Activated gamma-delta T cell treated with anti-CD3 and anti-CD28 coated beads, Interleukin-2, amount 50 U/mL, for 16 hours (primary cell): ENCODE data around the gene ABCA6.

ENCODE experiments used
- DNase-seq: peaks from one replicate; pipeline ENCODE4 v3.0.0-alpha.2; 2020; ENCODE audit warnings: low read depth

Gene ABCA6

DNA sequence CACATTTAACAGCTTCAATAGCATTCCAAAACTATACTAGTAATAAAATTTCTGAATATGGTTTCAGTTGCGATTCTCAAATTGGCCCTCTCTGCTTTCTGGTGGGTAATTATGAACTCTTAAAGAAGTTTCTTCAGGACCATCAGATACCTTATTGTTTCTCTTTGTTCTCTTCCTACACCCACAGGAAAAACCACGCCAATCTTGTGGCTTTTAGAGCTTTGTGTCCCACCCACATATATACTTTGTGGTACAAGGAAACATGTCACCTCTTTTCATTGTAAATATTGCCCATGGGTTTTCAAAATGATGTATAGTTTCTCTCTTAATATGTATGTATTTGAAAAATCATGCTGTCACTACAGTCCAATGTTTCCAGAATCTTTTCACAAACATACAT lies 93.1 kb downstream of the ABCA6 start:
- DNase-seq = no peak

DNA sequence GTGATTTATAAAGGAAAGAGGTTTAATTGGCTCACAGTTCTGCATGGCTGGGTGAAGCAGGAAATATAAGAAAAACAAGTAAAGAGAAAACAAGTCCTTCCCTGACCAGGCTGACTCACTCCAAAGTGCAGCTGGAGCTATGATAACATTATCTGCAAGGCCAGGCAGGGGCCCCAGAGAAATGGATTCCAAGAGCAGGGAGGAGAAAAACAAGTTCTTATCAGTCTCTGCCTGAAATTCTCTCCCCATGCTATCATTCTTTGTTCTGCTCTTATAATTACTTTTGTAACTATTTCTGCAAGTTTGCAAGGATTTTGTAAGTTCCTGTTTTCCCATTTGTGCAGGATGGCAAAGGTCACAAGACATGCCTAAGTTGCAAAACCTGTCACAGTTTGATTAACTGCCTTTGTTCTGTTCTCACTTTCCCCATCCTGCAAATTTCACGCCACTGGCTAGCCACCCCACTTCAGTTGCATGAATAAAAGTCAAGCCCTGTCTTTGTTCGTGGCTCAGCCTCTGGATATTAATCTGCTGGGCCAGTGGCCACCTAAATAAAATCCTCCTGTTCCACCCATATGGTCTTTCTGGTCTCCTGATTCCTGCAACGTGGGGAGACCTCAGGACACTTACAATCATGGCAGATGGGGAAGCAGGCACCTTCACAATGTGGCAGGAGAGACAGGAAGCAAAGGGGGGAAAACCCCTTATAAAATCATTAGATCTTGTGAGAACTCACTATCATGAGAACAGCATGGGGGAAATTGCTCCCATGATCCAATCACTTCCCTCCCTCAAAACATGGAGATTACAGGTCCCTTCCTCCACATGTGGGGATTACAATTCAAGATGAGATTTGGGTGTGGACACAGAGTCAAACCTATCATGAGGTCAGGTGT lies 94.1 kb downstream of the ABCA6 start:
- no peak for DNase-seq

DNA sequence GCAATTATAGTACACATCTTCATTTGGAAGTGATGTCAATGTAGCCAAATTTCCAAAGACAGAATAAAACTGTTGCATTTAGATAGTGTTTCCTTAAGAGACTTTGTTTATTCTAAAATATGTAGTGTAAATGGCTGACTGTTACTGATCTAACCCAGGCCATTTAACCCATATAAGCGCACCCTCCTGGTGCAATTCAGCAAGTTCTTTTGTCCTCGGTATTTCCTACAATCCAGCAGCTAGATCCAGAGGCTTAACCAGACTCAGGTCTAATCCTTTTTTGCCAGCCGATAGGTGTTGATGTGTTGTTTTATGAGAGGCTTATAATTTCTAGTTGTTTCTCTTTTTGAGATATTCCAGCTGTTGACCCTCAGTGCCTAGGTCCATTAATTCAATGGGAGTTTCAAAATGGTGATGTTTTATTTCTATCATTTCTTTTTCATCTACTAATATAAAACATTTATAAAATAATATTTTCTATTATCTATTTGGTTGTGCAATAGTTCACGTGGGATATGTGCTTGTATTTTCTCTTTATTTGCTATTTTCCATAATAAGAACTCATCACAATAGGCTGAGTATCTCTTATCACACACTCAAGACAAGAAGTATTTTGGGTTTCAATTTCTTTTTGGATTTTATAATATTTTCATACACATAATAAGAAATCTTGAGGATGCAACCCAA lies 95.4 kb downstream of the ABCA6 start:
- no peak for DNase-seq

DNA sequence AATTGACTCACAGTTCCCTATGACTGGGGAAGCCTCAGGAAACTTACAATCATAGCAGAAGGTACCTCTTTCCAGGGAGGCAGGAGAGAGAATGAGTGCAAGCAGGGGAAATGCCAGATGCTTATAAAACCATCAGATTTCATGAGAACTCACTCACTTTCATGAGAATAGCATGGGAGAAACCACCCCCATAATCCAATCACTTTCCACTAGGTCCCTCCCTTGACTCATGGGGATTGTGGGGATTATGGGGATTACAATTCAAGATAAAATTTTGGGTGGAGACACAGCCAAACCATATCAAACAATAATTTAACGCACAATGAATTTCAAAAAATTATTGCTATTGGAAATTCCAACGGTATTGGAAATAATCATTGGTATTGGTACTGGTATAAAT lies 96.0 kb downstream of the ABCA6 start:
- DNase-seq = no peak

DNA sequence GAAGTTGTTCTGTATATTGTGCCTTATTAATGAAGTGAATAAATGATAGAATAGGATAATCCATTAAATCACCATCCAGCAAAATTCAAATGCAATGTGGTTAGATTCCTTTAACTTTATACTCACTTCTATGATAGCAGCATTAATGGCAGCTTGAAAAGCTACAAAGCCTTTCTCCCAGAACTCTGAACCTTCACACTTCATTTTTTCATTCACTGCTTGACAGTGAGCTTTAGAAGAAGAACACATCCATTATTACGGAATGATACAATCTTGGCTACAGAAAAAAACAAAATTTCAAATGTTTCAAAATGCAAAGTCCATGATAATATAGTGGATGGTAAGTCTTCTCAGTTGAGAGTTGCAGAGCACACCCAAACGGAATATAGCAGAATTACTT lies 97.3 kb downstream of the ABCA6 start:
- DNase-seq = no peak

DNA sequence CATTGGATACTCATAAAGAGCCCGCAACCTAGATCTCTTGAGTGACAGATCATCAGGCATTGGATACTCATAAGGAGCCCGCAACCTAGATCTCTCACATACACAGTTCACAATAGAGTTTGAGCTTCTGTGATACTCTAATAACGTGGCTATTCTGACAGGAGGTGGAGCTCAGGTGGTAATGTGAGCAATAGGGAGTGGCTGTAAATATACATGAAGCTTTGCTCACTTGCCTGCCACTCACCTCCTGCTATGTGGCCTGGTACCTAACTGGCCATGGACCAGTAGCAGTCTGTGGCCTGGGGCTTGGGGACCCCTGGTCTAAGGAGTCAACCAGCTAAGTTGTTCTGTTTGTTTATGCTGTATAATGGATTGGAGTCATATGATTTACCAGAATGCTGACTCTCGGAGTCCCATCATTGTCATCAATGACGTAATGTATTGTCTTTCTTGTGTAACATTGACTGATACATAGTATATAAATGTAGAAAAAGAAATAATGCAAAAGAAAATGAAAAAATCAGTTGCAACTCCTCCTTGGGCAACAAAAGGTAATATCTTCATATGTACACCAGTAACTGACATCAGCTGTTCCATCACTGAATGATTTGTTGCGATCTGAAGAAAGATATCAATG lies 98.5 kb downstream of the ABCA6 start:
- DNase-seq = no peak

DNA sequence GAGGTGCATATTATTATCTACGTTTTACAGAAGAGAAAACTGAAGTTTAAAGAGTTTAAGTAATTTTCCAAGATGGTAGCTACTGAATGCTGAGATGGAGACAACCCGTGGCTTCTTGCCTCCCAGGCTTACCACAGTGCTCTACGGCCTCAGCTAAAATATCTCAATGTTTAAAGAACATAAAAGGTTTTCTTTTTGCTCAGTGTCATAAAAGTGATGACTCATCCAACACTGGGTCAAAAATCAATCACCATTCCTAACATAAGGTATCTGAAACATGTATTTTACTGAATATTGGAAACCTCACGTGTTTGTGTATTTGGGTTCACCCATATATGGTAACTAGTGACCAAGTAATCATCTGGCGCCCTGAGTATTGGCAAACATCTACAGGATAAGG lies 99.4 kb downstream of the ABCA6 start:
- no peak for DNase-seq

DNA sequence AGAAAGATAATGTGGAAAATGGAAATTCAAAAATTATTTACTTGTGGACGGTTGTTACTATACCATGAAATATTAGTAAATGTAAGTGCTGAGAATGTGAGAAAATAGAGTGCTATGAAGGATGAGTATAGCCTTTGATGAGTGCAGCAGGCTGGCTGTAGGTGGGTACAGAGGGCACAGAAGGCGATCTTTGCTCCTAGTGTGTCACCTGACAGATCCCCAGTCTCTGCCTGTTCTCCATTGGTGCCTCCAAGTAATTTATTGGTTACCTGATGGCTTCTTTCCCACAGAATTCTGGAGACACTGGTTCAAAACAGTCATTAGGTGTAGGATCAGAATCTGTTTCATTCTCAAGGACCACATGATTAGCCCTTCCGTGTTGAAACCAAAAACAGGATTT lies 109.9 kb downstream of the ABCA6 start:
- no peak for DNase-seq

DNA sequence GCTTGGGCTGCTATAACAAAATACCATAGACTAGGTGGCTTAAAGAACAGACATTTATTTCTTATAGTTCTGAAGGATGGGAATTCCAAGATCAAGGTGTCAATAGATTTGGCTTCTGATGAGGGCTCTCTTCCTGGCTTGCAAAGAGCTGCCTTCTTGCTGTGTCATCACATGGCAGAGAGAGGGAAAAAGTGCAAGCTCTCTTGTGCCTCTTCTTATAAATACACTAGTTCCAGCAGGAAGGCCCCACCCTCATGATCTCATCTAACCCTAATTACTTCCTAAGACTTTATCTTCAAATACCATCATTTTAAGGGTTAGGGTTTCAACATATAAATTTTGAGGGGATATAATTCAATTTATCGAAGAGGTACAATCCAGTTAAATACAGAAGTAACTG lies 111.5 kb downstream of the ABCA6 start:
- DNase-seq = no peak
